Neural cell (in vitro differentiated cells): ENCODE measurements around the gene CNTNAP5. TPM values are rescaled to one million over a fixed set of nuclear protein-coding genes. Genes with fewer than 3 reads are reported as not detected.

Experiments
- H2AFZ ChIP-seq: fragments of 200-600, 300-800 bp; sonication (generic), shearing (Covaris generic); 2 replicates; pipeline ENCODE4 v1.6.0; 2014; ENCODE audit warnings: low read depth, mild to moderate bottlenecking, antibody characterized with exemption, low read length, moderate library complexity
- H3F3A ChIP-seq: fragments of 200-600 bp; shearing (Covaris generic); 2 replicates; pipeline ENCODE4 v1.6.1; 2016; ENCODE audit warnings: mild to moderate bottlenecking, moderate library complexity, mixed read lengths, antibody characterized with exemption, low read length; ENCODE audit not compliant: insufficient read depth, poor library complexity, severe bottlenecking
- H3K27ac ChIP-seq: fragments of 200-600, 300-800 bp; sonication (generic), shearing (Covaris generic); 2 replicates; pipeline ENCODE4 v1.5.1; 2014; ENCODE audit warnings: mild to moderate bottlenecking, low read length, moderate library complexity
- H3K27me3 ChIP-seq: fragments of 300-800, 200-600 bp; sonication (generic), shearing (Covaris generic); 2 replicates; pipeline ENCODE4 v1.6.0; 2014; ENCODE audit warnings: mild to moderate bottlenecking, low read depth, low read length, moderate library complexity; ENCODE audit not compliant: insufficient read depth
- H3K36me3 ChIP-seq: fragments of 300-800, 200-600 bp; sonication (generic), shearing (Covaris generic); 2 replicates; pipeline ENCODE4 v1.5.1; 2014; ENCODE audit warnings: mild to moderate bottlenecking, antibody characterized with exemption, low read length, moderate library complexity; ENCODE audit not compliant: insufficient read depth
- H3K4me2 ChIP-seq: fragments of 300-800, 200-600 bp; sonication (generic), shearing (Covaris generic); 2 replicates; pipeline ENCODE4 v1.6.0; 2014; ENCODE audit warnings: mild to moderate bottlenecking, low read length
- H3K4me3 ChIP-seq: fragments of 300-800, 200-600 bp; sonication (generic), shearing (Covaris generic); 2 replicates; pipeline ENCODE4 v1.5.1; 2014; ENCODE audit warnings: mild to moderate bottlenecking, low read length, moderate library complexity
- H3K79me2 ChIP-seq: fragments of 200-600 bp; shearing (Covaris generic); replicated peaks from 2 replicates; pipeline ENCODE4 v1.6.0; 2014; ENCODE audit warnings: mild to moderate bottlenecking, low read length, moderate library complexity; ENCODE audit not compliant: insufficient read depth
- H3K9ac ChIP-seq: fragments of 300-800, 200-600 bp; sonication (generic), shearing (Covaris generic); 2 replicates; pipeline ENCODE4 v1.6.1; 2016; ENCODE audit warnings: mild to moderate bottlenecking, low read length, mixed read lengths
- H3K9me2 ChIP-seq: fragments of 200-600 bp; shearing (Covaris generic); 2 replicates; pipeline ENCODE4 v1.6.1; 2016; ENCODE audit warnings: mild to moderate bottlenecking, low read length, mixed read lengths; ENCODE audit not compliant: insufficient read depth
- H3K9me3 ChIP-seq: fragments of 200-600, 300-800 bp; sonication (generic), shearing (Covaris generic); 2 replicates; pipeline ENCODE4 v1.6.1; 2016; ENCODE audit warnings: mild to moderate bottlenecking, mixed run types, low read length, moderate library complexity, mixed read lengths
- H4K20me1 ChIP-seq: fragments of 200-600 bp; shearing (Covaris generic); 2 replicates; pipeline ENCODE4 v1.6.1; 2016; ENCODE audit warnings: mild to moderate bottlenecking, mixed run types; ENCODE audit not compliant: insufficient read depth
- EP300 ChIP-seq: fragments of 450-650 bp; conservative IDR thresholded peaks from 2 replicates; pipeline ENCODE4 v1.6.1; 2014; ENCODE audit warnings: antibody characterized with exemption, mild to moderate bottlenecking, moderate library complexity; ENCODE audit not compliant: poor library complexity, severe bottlenecking
- EZH2 ChIP-seq: fragments of 200-600, 300-800 bp; shearing (Covaris generic), sonication (generic); IDR thresholded peaks from 2 replicates; pipeline ENCODE4 v1.6.1; 2014; ENCODE audit warnings: antibody characterized with exemption, low read length, borderline replicate concordance, mild to moderate bottlenecking; ENCODE audit not compliant: insufficient read depth, poor library complexity, severe bottlenecking
- MXI1 ChIP-seq: fragments of 450-650 bp; conservative IDR thresholded peaks from 2 replicates; pipeline ENCODE4 v1.6.1; 2014; ENCODE audit warnings: antibody characterized with exemption, mild to moderate bottlenecking; ENCODE audit not compliant: poor library complexity, severe bottlenecking
- POLR2AphosphoS5 ChIP-seq: IDR thresholded peaks from 2 replicates; pipeline ENCODE4 v1.6.1; 2012
- RAD21 ChIP-seq: fragments of 450-650 bp; conservative IDR thresholded peaks from 2 replicates; pipeline ENCODE4 v1.6.1; 2014; ENCODE audit warnings: antibody characterized with exemption, mild to moderate bottlenecking, moderate library complexity
- REST ChIP-seq: IDR thresholded peaks from 2 replicates; pipeline ENCODE4 v1.6.1; 2012; ENCODE audit warnings: borderline replicate concordance
- SMC3 ChIP-seq: fragments of 450-650 bp; conservative IDR thresholded peaks from 2 replicates; pipeline ENCODE4 v1.6.1; 2014; ENCODE audit warnings: antibody characterized with exemption, mild to moderate bottlenecking, moderate library complexity; ENCODE audit not compliant: poor library complexity
- TAF1 ChIP-seq: IDR thresholded peaks from 2 replicates; pipeline ENCODE4 v1.6.1; 2012; ENCODE audit warnings: low read depth
- polyA plus RNA-seq: library from polyadenylated mRNA; depleted of rRNA; stranded (reverse); fragments of >200 nt; gene quantifications from 2 replicates; pipeline ENCODE4 v1.2.3, GENCODE V29; 2014
- TF ChIP-seq, protein P1 (sequence below): fragments of 450-650 bp; IDR thresholded peaks from 2 replicates; pipeline ENCODE4 v1.5.1; 2014; ENCODE audit warnings: antibody characterized with exemption, mild to moderate bottlenecking, moderate library complexity; ENCODE audit not compliant: poor library complexity, severe bottlenecking

CNTNAP5 gene
- polyA plus RNA-seq, 1 donor from 2014 or later = 19.3 TPM

DNA sequence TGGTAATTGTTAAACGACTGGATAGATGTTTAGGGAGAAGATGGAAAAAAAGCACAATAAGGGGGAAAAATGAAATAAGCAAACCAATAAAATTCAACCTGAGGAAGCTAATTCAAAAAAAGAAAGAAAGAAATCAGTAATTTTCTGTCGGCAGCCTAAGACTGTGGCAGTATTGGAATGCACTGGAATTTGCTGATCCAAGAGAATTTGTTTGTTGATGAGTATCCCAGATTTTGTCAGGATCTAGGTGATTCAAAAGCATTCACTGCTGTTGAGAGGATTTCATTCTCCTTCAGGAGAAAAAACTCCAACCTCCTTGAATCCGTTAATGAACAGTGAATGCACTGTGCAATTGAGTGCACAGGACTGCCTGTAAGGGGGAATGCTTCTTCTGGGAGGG lies 546.7 kb downstream of the CNTNAP5 start:
- Histone ChIP-seq H3K9ac (no peak overlapping the region), H3K27me3 (no peaks in the 10 kb centered on the region), H2AFZ (no peak overlapping the region), H3K79me2 (no peaks in the 10 kb centered on the region), H3K9me2 (no peaks in the 10 kb centered on the region), H3F3A (no peaks in the 10 kb centered on the region), H4K20me1 (no peaks in the 10 kb centered on the region), H3K4me3 (no peak overlapping the region), H3K27ac (no peak overlapping the region), H3K36me3 (no peaks in the 10 kb centered on the region), H3K4me2 (no peak overlapping the region), H3K9me3 (no peaks in the 10 kb centered on the region)
- TF ChIP-seq EP300 = no peak
- TF ChIP-seq, protein P1, sequence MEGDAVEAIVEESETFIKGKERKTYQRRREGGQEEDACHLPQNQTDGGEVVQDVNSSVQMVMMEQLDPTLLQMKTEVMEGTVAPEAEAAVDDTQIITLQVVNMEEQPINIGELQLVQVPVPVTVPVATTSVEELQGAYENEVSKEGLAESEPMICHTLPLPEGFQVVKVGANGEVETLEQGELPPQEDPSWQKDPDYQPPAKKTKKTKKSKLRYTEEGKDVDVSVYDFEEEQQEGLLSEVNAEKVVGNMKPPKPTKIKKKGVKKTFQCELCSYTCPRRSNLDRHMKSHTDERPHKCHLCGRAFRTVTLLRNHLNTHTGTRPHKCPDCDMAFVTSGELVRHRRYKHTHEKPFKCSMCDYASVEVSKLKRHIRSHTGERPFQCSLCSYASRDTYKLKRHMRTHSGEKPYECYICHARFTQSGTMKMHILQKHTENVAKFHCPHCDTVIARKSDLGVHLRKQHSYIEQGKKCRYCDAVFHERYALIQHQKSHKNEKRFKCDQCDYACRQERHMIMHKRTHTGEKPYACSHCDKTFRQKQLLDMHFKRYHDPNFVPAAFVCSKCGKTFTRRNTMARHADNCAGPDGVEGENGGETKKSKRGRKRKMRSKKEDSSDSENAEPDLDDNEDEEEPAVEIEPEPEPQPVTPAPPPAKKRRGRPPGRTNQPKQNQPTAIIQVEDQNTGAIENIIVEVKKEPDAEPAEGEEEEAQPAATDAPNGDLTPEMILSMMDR = no peak
- TF ChIP-seq TAF1 = no peak
- TF ChIP-seq SMC3 = no peak
- TF ChIP-seq REST = no peak
- no peak for TF ChIP-seq MXI1
- TF ChIP-seq EZH2 = no peak
- TF ChIP-seq RAD21 = no peak
- no peak for TF ChIP-seq POLR2AphosphoS5

DNA sequence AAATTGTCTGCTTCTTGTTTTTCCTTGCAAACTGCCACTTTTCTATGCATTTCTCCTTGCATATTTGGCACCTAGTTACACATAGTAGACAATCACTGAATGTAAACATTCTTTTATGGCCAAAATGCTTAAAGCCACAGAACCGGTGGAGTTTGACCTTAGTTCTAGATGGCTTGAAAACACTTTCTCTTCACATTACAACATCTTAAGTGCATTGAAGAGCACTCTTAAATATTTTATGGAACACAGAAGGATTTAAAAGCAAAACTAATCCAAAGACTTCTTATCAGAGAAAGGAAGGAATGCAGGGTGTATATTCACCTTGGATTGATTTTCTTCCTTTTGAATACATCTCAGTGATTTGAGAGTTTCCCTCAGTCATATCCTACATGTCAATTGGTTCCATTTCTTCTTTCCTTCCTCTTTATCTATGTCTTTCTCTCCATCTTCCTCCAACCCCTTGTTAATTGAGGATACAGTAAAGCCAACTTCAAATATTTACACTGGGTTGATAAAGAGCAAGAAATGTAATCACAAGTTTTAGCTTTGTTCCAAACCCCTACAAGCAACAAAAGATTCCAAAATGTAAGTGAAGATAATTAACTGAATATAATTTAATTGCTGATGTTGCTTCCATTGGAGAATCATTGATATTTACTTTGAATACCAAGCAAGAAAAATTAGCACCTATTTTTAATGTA lies 548.0 kb downstream of the CNTNAP5 start:
- Histone ChIP-seq H3K9ac (no peak overlapping the region), H3K36me3 (no peaks in the 10 kb centered on the region), H3K4me3 (no peak overlapping the region), H3K9me2 (no peaks in the 10 kb centered on the region), H3K79me2 (no peaks in the 10 kb centered on the region), H3K27me3 (no peaks in the 10 kb centered on the region), H4K20me1 (no peaks in the 10 kb centered on the region), H3K4me2 (no peak overlapping the region), H3K27ac (no peak overlapping the region), H3F3A (no peaks in the 10 kb centered on the region), H3K9me3 (no peaks in the 10 kb centered on the region), H2AFZ (no peak overlapping the region)
- TF ChIP-seq REST (no peak), POLR2AphosphoS5 (no peak), TAF1 (no peak), MXI1 (no peak), SMC3 (no peak), EP300 (no peak), RAD21 (no peak), EZH2 (no peak)
- TF ChIP-seq, protein P1 = no peak
